HCT116 (cell line): Measurements from ENCODE around the gene MYH6. TPM values are rescaled to one million over a fixed set of nuclear protein-coding genes. Genes with fewer than 3 reads are reported as not detected.

ENCODE experiments used
- ATAC-seq: fragments of 200-7000 bp; cut with Tn5 transposase; 2 replicates; pipeline ENCODE4 v1.9.1; 2020; ENCODE audit warnings: mild to moderate bottlenecking, moderate library complexity
- BruUV-seq: library from RNA; stranded (reverse); fragments of 400-500 nt; replicated peaks from 2 replicates; lab custom pipeline; 2021; lab: Mats Ljungman, UMichigan
- CTCF ChIA-PET: fragments of 300-600 bp; sonication (Branson Sonifier 250); formaldehyde crosslinking; loops from one replicate; lab custom pipeline; 2021; ENCODE audit warnings: antibody characterized with exemption; lab: Charles Lee
- POLR2A ChIA-PET: fragments of 300-600, 350-600 bp; sonication (Branson Sonifier 250); formaldehyde crosslinking; loops from one replicate; lab custom pipeline; 2021; ENCODE audit warnings: antibody characterized with exemption; lab: Charles Lee
- RAD21 ChIA-PET, 2 experiments: fragments of 300-600 bp; sonication (Branson Sonifier 250); formaldehyde crosslinking; loops; one replicate each; lab custom pipeline; 2023; ENCODE audit warnings: low total read pairs in 2 of 2; ENCODE audit not compliant: uncharacterized antibody in 2 of 2, unreplicated experiment in 2 of 2, low non-redundant PET in 1 of 2; lab: Charles Lee
- DNase-seq: peaks from one replicate; pipeline ENCODE4 v3.0.0-alpha.2; 2010; ENCODE audit warnings: low read depth, low spot score
- H2AFZ ChIP-seq: fragments of 200-600 bp; shearing (Covaris generic), sonication (generic); 2 replicates; pipeline ENCODE4 v1.6.1; 2017; ENCODE audit warnings: low read depth, mixed run types, mixed read lengths, antibody characterized with exemption, low read length; ENCODE audit not compliant: poor library complexity, severe bottlenecking
- H3K27ac ChIP-seq: 2 replicates; pipeline ENCODE4 v1.5.1; 2012; ENCODE audit warnings: low read depth, low read length
- H3K27me3 ChIP-seq: fragments of 200-600 bp; sonication (generic); 2 replicates; pipeline ENCODE4 v1.6.1; 2016; ENCODE audit warnings: mixed run types, low read length, mixed read lengths; ENCODE audit not compliant: insufficient read depth
- H3K36me3 ChIP-seq, 2 experiments: fragments of 200-500 bp in 1 of 2; fragments of 200-600 bp in 1 of 2; sonication (Bioruptor generic) in 1 of 2; sonication (generic) in 1 of 2; 2 replicates each; pipeline versions ENCODE4 v1.5.1 to v1.6.1; 2014 to 2016; ENCODE audit warnings: low read length in 2 of 2, inconsistent platforms in 1 of 2, mixed read lengths in 1 of 2, mixed run types in 1 of 2; ENCODE audit not compliant: insufficient read depth in 2 of 2, control insufficient read depth in 1 of 2
- H3K4me1 ChIP-seq, 2 experiments: fragments of 200-600 bp in 1 of 2; sonication (generic) in 1 of 2; 2 replicates each; pipeline versions ENCODE4 v1.5.1 to v1.6.1; 2012 to 2017; ENCODE audit warnings: low read length in 2 of 2, inconsistent platforms in 1 of 2, mild to moderate bottlenecking in 1 of 2, mixed read lengths in 1 of 2, mixed run types in 1 of 2, moderate library complexity in 1 of 2; ENCODE audit not compliant: insufficient read depth in 2 of 2, control insufficient read depth in 1 of 2
- H3K4me2 ChIP-seq: fragments of 200-600 bp; sonication (generic); 2 replicates; pipeline ENCODE4 v1.6.1; 2017; ENCODE audit warnings: mixed run types, low read length, mixed read lengths
- H3K4me3 ChIP-seq, 2 experiments: fragments of 200-600 bp in 1 of 2; sonication (generic) in 1 of 2; replicated peaks in 1 of 2; 2 replicates each; pipeline ENCODE4 v1.5.1; 2011 to 2016; ENCODE audit warnings: low read length in 2 of 2, control low read depth in 1 of 2, low read depth in 1 of 2, mild to moderate bottlenecking in 1 of 2, mixed read lengths in 1 of 2, mixed run types in 1 of 2
- H3K79me2 ChIP-seq: fragments of 200-600 bp; sonication (generic); 2 replicates; pipeline ENCODE4 v1.6.1; 2017; ENCODE audit warnings: mild to moderate bottlenecking, mixed run types, low read length, moderate library complexity, mixed read lengths; ENCODE audit not compliant: insufficient read depth
- H3K9ac ChIP-seq: fragments of 200-600 bp; sonication (generic); 2 replicates; pipeline ENCODE4 v1.6.1; 2016; ENCODE audit warnings: low read length, mixed read lengths
- H3K9me2 ChIP-seq: fragments of 200-600 bp; sonication (generic), shearing (Covaris generic); 2 replicates; pipeline ENCODE4 v1.6.1; 2017; ENCODE audit warnings: mixed run types, mild to moderate bottlenecking, moderate library complexity; ENCODE audit not compliant: insufficient read depth
- H3K9me3 ChIP-seq, 2 experiments: fragments of 200-500 bp in 1 of 2; fragments of 200-600 bp in 1 of 2; sonication (Bioruptor generic) in 1 of 2; sonication (generic) in 1 of 2; 2 replicates each; pipeline ENCODE4 v1.6.1; 2014 to 2017; ENCODE audit warnings: low read length in 2 of 2, mixed read lengths in 2 of 2, inconsistent platforms in 1 of 2, low read depth in 1 of 2, mild to moderate bottlenecking in 1 of 2, mixed run types in 1 of 2, moderate library complexity in 1 of 2; ENCODE audit not compliant: control insufficient read depth in 1 of 2, insufficient read depth in 1 of 2
- H4K20me1 ChIP-seq: fragments of 200-600 bp; sonication (generic), shearing (Covaris generic); 2 replicates; pipeline ENCODE4 v1.6.1; 2017; ENCODE audit warnings: mixed run types, mild to moderate bottlenecking, moderate library complexity; ENCODE audit not compliant: insufficient read depth
- ATF3 ChIP-seq: IDR thresholded peaks from 2 replicates; pipeline ENCODE4 v1.6.1; 2012
- CBX3 ChIP-seq: IDR thresholded peaks from 2 replicates; pipeline ENCODE4 v1.6.1; 2012; ENCODE audit warnings: low read depth
- EGR1 ChIP-seq: IDR thresholded peaks from 2 replicates; pipeline ENCODE4 v1.6.1; 2012; ENCODE audit warnings: low read depth
- ELF1 ChIP-seq: IDR thresholded peaks from 2 replicates; pipeline ENCODE4 v1.6.1; 2012; ENCODE audit warnings: low read depth, borderline replicate concordance
- EZH2 ChIP-seq: fragments of 200-600 bp; sonication (generic); IDR thresholded peaks from 2 replicates; pipeline ENCODE4 v1.6.1; 2017; ENCODE audit warnings: antibody characterized with exemption, mixed run types
- FOSL1 ChIP-seq: IDR thresholded peaks from 2 replicates; pipeline ENCODE4 v1.6.1; 2012; ENCODE audit warnings: low read depth
- JUND ChIP-seq: IDR thresholded peaks from 2 replicates; pipeline ENCODE4 v1.6.1; 2012
- MAX ChIP-seq: IDR thresholded peaks from 2 replicates; pipeline ENCODE4 v1.6.1; 2012
- POLR2A ChIP-seq: IDR thresholded peaks from 2 replicates; pipeline ENCODE4 v1.7.0; 2011; ENCODE audit warnings: borderline replicate concordance; ENCODE audit not compliant: insufficient read depth, insufficient read length; ENCODE audit errors: extremely low read depth
- POLR2AphosphoS5 ChIP-seq: IDR thresholded peaks from 2 replicates; pipeline ENCODE4 v1.6.1; 2011; ENCODE audit warnings: mild to moderate bottlenecking, low read depth, low read length, moderate library complexity
- RAD21 ChIP-seq: IDR thresholded peaks from 2 replicates; pipeline ENCODE4 v1.6.1; 2012; ENCODE audit warnings: low read depth, mild to moderate bottlenecking
- SP1 ChIP-seq: IDR thresholded peaks from 2 replicates; pipeline ENCODE4 v1.6.1; 2012; ENCODE audit warnings: low read depth
- SRF ChIP-seq: IDR thresholded peaks from 2 replicates; pipeline ENCODE4 v1.6.1; 2012; ENCODE audit warnings: low read depth
- TCF7L2 ChIP-seq: IDR thresholded peaks from 2 replicates; pipeline ENCODE4 v1.7.0; 2011; ENCODE audit warnings: borderline replicate concordance, inconsistent platforms; ENCODE audit not compliant: insufficient read depth, insufficient read length; ENCODE audit errors: extremely low read depth
- YY1 ChIP-seq: IDR thresholded peaks from 2 replicates; pipeline ENCODE4 v1.6.1; 2011; ENCODE audit warnings: low read length, low read depth, moderate library complexity, mild to moderate bottlenecking; ENCODE audit not compliant: insufficient replicate concordance; ENCODE audit errors: extremely low read depth
- ZBTB33 ChIP-seq: IDR thresholded peaks from 2 replicates; pipeline ENCODE4 v1.6.1; 2011; ENCODE audit warnings: mild to moderate bottlenecking, low read length, moderate library complexity; ENCODE audit not compliant: insufficient replicate concordance; ENCODE audit errors: extremely low read depth
- ZFX ChIP-seq: fragments of 450-650 bp; IDR thresholded peaks from 2 replicates; pipeline ENCODE4 v1.6.1; 2017
- intact Hi-C: fragments of 100-400 bp; cut with micrococcal nuclease; formaldehyde crosslinking; loops from 2 replicates; pipeline ENCODE4 v1.10.0; 2022
- total RNA-seq: library from RNA; stranded (reverse); gene quantifications from one replicate; pipeline ENCODE4 v1.2.1, GENCODE V29; 2021; ENCODE audit not compliant: unreplicated experiment
- TF ChIP-seq, protein P1 (sequence below): IDR thresholded peaks from 2 replicates; pipeline ENCODE4 v1.6.1; 2012; ENCODE audit warnings: low read depth
- TF ChIP-seq, protein P2 (sequence below), 3 experiments: fragments of 200-600 bp in 1 of 3; sonication (generic) in 1 of 3; IDR thresholded peaks in 2 of 3; conservative IDR thresholded peaks in 1 of 3; 2 replicates each; pipeline ENCODE4 v1.5.1; 2012 to 2017; ENCODE audit warnings: low read depth in 2 of 3, low read length in 2 of 3, antibody characterized with exemption in 1 of 3, borderline replicate concordance in 1 of 3, control low read depth in 1 of 3, mild to moderate bottlenecking in 1 of 3, mixed read lengths in 1 of 3, mixed run types in 1 of 3, moderate library complexity in 1 of 3; ENCODE audit not compliant: insufficient read depth in 1 of 3

MYH6 gene
- total RNA-seq, 1 experiment from 2014 or later: not detected

GRCh38 chr14:23406725-23407355, 1.2 kb downstream of the MYH6 start:
- Histone ChIP-seq H3K9ac (no peak overlapping the region), H3K79me2 (no peaks in the 10 kb centered on the region), H3K4me3 (no peak overlapping the region), H2AFZ (no peak overlapping the region), H3K27me3 (peaks cover 26% of the 10 kb centered on the region; the same call in 1 of the 2 replicates), H3K36me3 (no peaks in the 10 kb centered on the region), H3K9me2 (no peaks in the 10 kb centered on the region), H3K27ac (no peak overlapping the region), H3K4me2 (no peak overlapping the region), H3K4me1 (no peaks in the 10 kb centered on the region), H3K9me3 (no peaks in the 10 kb centered on the region), H4K20me1 (no peaks in the 10 kb centered on the region)
- intact Hi-C loops: no loop called here
- TF ChIP-seq FOSL1 (no peak), EZH2 (no peak), EGR1 (no peak), CBX3 (no peak), MAX (no peak), SRF (no peak), SP1 (no peak), ZBTB33 (no peak), POLR2A (no peak), POLR2AphosphoS5 (no peak), ELF1 (no peak), JUND (no peak), RAD21 (no peak), YY1 (no peak), ZFX (no peak), TCF7L2 (no peak), ATF3 (no peak)
- TF ChIP-seq, protein P1, sequence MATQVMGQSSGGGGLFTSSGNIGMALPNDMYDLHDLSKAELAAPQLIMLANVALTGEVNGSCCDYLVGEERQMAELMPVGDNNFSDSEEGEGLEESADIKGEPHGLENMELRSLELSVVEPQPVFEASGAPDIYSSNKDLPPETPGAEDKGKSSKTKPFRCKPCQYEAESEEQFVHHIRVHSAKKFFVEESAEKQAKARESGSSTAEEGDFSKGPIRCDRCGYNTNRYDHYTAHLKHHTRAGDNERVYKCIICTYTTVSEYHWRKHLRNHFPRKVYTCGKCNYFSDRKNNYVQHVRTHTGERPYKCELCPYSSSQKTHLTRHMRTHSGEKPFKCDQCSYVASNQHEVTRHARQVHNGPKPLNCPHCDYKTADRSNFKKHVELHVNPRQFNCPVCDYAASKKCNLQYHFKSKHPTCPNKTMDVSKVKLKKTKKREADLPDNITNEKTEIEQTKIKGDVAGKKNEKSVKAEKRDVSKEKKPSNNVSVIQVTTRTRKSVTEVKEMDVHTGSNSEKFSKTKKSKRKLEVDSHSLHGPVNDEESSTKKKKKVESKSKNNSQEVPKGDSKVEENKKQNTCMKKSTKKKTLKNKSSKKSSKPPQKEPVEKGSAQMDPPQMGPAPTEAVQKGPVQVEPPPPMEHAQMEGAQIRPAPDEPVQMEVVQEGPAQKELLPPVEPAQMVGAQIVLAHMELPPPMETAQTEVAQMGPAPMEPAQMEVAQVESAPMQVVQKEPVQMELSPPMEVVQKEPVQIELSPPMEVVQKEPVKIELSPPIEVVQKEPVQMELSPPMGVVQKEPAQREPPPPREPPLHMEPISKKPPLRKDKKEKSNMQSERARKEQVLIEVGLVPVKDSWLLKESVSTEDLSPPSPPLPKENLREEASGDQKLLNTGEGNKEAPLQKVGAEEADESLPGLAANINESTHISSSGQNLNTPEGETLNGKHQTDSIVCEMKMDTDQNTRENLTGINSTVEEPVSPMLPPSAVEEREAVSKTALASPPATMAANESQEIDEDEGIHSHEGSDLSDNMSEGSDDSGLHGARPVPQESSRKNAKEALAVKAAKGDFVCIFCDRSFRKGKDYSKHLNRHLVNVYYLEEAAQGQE: no peak
- TF ChIP-seq, protein P2, sequence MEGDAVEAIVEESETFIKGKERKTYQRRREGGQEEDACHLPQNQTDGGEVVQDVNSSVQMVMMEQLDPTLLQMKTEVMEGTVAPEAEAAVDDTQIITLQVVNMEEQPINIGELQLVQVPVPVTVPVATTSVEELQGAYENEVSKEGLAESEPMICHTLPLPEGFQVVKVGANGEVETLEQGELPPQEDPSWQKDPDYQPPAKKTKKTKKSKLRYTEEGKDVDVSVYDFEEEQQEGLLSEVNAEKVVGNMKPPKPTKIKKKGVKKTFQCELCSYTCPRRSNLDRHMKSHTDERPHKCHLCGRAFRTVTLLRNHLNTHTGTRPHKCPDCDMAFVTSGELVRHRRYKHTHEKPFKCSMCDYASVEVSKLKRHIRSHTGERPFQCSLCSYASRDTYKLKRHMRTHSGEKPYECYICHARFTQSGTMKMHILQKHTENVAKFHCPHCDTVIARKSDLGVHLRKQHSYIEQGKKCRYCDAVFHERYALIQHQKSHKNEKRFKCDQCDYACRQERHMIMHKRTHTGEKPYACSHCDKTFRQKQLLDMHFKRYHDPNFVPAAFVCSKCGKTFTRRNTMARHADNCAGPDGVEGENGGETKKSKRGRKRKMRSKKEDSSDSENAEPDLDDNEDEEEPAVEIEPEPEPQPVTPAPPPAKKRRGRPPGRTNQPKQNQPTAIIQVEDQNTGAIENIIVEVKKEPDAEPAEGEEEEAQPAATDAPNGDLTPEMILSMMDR (IDR thresholded peaks at IDR 0.05 in 2 of 3, conservative IDR thresholded peaks at IDR 0.05 in 1 of 3; ENCODE audit: borderline replicate concordance in 1 of 3, insufficient read depth in 1 of 3, low read depth in 2 of 3, low read length in 2 of 3): no peak
- BruUV-seq: no TSS peak
- no peak for DNase-seq
- RAD21 ChIA-PET: no interaction called here
- CTCF ChIA-PET: no interaction called here
- no peak for ATAC-seq
- POLR2A ChIA-PET: no interaction called here
